Measurements from ENCODE around the gene WNT7B. TPM values are rescaled to one million over a fixed set of nuclear protein-coding genes. Genes with fewer than 3 reads are reported as not detected.

WNT7B gene
- total RNA-seq, 5 donors from 2014 or later (not counting 1 experiment from before 2014, with no cell fraction given) = 0.15 TPM; not detected in 4

- ATAC-seq (replicated peaks in 1 of 4) (no peak), DNase-seq (no peak)
- H3K4me3 ChIP-seq (ENCODE audit: control insufficient read depth in 1 of 2, extremely low read depth in 1 of 2, low read length in 1 of 2) = no peak overlapping the region
- WGBS (ENCODE audit: insufficient coverage) = 50% methylated on average over 2 of the region's 6 CpGs
- H3K27me3 ChIP-seq (replicated peaks in 1 of 2; ENCODE audit: control insufficient read depth in 2 of 2, extremely low read depth in 1 of 2, insufficient read depth in 2 of 2, low read length in 1 of 2) = peaks cover 0 to 64% of the 10 kb centered on the region in 2 experiments
- POLR2A ChIA-PET = no interaction called here
- CTCF ChIA-PET = no interaction called here
- Mint-ChIP-seq H3K27me3 (peaks cover 26 to 36% of the 10 kb centered on the region in 2 donors), H3K4me1 (no peaks in the 10 kb centered on the region), H3K36me3 (no peaks in the 10 kb centered on the region), H3K27ac (no peak overlapping the region), H3K4me3 (no peak overlapping the region), H3K9me3 (peaks cover 0 to 3% (median 0%) of the 10 kb centered on the region in 3 donors)
- H3K27ac ChIP-seq (ENCODE audit: low read length) = no peak overlapping the region
- no peaks in the 10 kb centered on the region for H3K4me1 ChIP-seq (ENCODE audit: control insufficient read depth in 1 of 2, extremely low read depth in 1 of 2, insufficient read depth in 2 of 2, low read length in 2 of 2)
- H3K36me3 ChIP-seq (ENCODE audit: control insufficient read depth in 2 of 2, extremely low read depth in 1 of 2, insufficient read depth in 1 of 2, low read length in 1 of 2) = no peaks in the 10 kb centered on the region
- H3K9me3 ChIP-seq = no peaks in the 10 kb centered on the region
Observed at GRCh38 chr22:45935573-45935972, 41.4 kb downstream of the WNT7B start.

GRCh38 chr22:45934659-45935341 is 42.2 kb downstream of the WNT7B start:
- CTCF ChIA-PET = no interaction called here
- 65% methylated on average over 27 of the region's 27 CpGs for WGBS (ENCODE audit: insufficient coverage)
- POLR2A ChIA-PET = no interaction called here

GRCh38 chr22:45934168-45934564 is 42.8 kb downstream of the WNT7B start:
- CTCF ChIA-PET = no interaction called here
- H3K36me3 ChIP-seq (ENCODE audit: control insufficient read depth in 2 of 2, extremely low read depth in 1 of 2, insufficient read depth in 1 of 2, low read length in 1 of 2) = no peaks in the 10 kb centered on the region

More at GRCh38 chr22:45934659-45935341, 42.2 kb downstream of the WNT7B start:
- Histone ChIP-seq H3K9me3 (no peaks in the 10 kb centered on the region), H3K27ac (ENCODE audit: low read length) (no peak overlapping the region), H3K4me3 (ENCODE audit: control insufficient read depth in 1 of 2, extremely low read depth in 1 of 2, low read length in 1 of 2) (no peak overlapping the region), H3K4me1 (ENCODE audit: control insufficient read depth in 1 of 2, extremely low read depth in 1 of 2, insufficient read depth in 2 of 2, low read length in 2 of 2) (no peaks in the 10 kb centered on the region), H3K36me3 (ENCODE audit: control insufficient read depth in 2 of 2, extremely low read depth in 1 of 2, insufficient read depth in 1 of 2, low read length in 1 of 2) (no peaks in the 10 kb centered on the region), H3K27me3 (replicated peaks in 1 of 2; ENCODE audit: control insufficient read depth in 2 of 2, extremely low read depth in 1 of 2, insufficient read depth in 2 of 2, low read length in 1 of 2) (peaks cover 0 to 71% of the 10 kb centered on the region in 2 experiments)
- H3K36me3 Mint-ChIP-seq = no peaks in the 10 kb centered on the region
- H3K9me3 Mint-ChIP-seq = peaks cover 0 to 3% (median 0%) of the 10 kb centered on the region in 3 donors
- DNase-seq = no peak
- H3K4me1 Mint-ChIP-seq = no peaks in the 10 kb centered on the region
- no peak overlapping the region for H3K4me3 Mint-ChIP-seq
- no peak for ATAC-seq (replicated peaks in 1 of 4)
- H3K27me3 Mint-ChIP-seq = peaks cover 27 to 40% of the 10 kb centered on the region in 2 donors
- H3K27ac Mint-ChIP-seq = no peak overlapping the region

GRCh38 chr22:45933506-45934167 is 43.3 kb downstream of the WNT7B start:
- no peaks in the 10 kb centered on the region for H3K36me3 ChIP-seq (ENCODE audit: control insufficient read depth in 2 of 2, extremely low read depth in 1 of 2, insufficient read depth in 1 of 2, low read length in 1 of 2)
- Mint-ChIP-seq H3K27me3 (peaks cover 31 to 44% of the 10 kb centered on the region in 2 donors), H3K4me1 (no peaks in the 10 kb centered on the region), H3K4me3 (no peak overlapping the region), H3K9me3 (peaks cover 0 to 3% (median 0%) of the 10 kb centered on the region in 3 donors), H3K27ac (no peak overlapping the region), H3K36me3 (no peaks in the 10 kb centered on the region)
- ChIA-PET CTCF (no interaction called here), POLR2A (no interaction called here)
- ATAC-seq (replicated peaks in 1 of 4) (no peak), DNase-seq (no peak)
- peaks cover 0 to 71% of the 10 kb centered on the region in 2 experiments for H3K27me3 ChIP-seq (replicated peaks in 1 of 2; ENCODE audit: control insufficient read depth in 2 of 2, extremely low read depth in 1 of 2, insufficient read depth in 2 of 2, low read length in 1 of 2)
- no peak overlapping the region for H3K4me3 ChIP-seq (ENCODE audit: control insufficient read depth in 1 of 2, extremely low read depth in 1 of 2, low read length in 1 of 2)
- H3K4me1 ChIP-seq (ENCODE audit: control insufficient read depth in 1 of 2, extremely low read depth in 1 of 2, insufficient read depth in 2 of 2, low read length in 2 of 2) = no peaks in the 10 kb centered on the region
- no peaks in the 10 kb centered on the region for H3K9me3 ChIP-seq
- WGBS (ENCODE audit: insufficient coverage) = 81% methylated on average over 18 of the region's 18 CpGs
- no peak overlapping the region for H3K27ac ChIP-seq (ENCODE audit: low read length)

More at GRCh38 chr22:45934168-45934564, 42.8 kb downstream of the WNT7B start:
- POLR2A ChIA-PET = no interaction called here
- no peak overlapping the region for H3K4me3 ChIP-seq (ENCODE audit: control insufficient read depth in 1 of 2, extremely low read depth in 1 of 2, low read length in 1 of 2)
- WGBS (ENCODE audit: insufficient coverage) = 82% methylated on average over 6 of the region's 6 CpGs
- no peaks in the 10 kb centered on the region for H3K4me1 Mint-ChIP-seq
- H3K36me3 Mint-ChIP-seq = no peaks in the 10 kb centered on the region
- ATAC-seq (replicated peaks in 1 of 4) (no peak), DNase-seq (no peak)
- no peak overlapping the region for H3K4me3 Mint-ChIP-seq
- no peaks in the 10 kb centered on the region for H3K4me1 ChIP-seq (ENCODE audit: control insufficient read depth in 1 of 2, extremely low read depth in 1 of 2, insufficient read depth in 2 of 2, low read length in 2 of 2)
- no peaks in the 10 kb centered on the region for H3K9me3 ChIP-seq
- peaks cover 0 to 71% of the 10 kb centered on the region in 2 experiments for H3K27me3 ChIP-seq (replicated peaks in 1 of 2; ENCODE audit: control insufficient read depth in 2 of 2, extremely low read depth in 1 of 2, insufficient read depth in 2 of 2, low read length in 1 of 2)
- peaks cover 0 to 3% (median 0%) of the 10 kb centered on the region in 3 donors for H3K9me3 Mint-ChIP-seq
- no peak overlapping the region for H3K27ac Mint-ChIP-seq
- H3K27me3 Mint-ChIP-seq = peaks cover 31 to 42% of the 10 kb centered on the region in 2 donors
- H3K27ac ChIP-seq (ENCODE audit: low read length) = no peak overlapping the region

GRCh38 chr22:45932071-45932470 is 44.9 kb downstream of the WNT7B start:
- Histone ChIP-seq H3K36me3 (ENCODE audit: control insufficient read depth in 2 of 2, extremely low read depth in 1 of 2, insufficient read depth in 1 of 2, low read length in 1 of 2) (no peaks in the 10 kb centered on the region), H3K27ac (ENCODE audit: low read length) (no peak overlapping the region), H3K4me1 (ENCODE audit: control insufficient read depth in 1 of 2, extremely low read depth in 1 of 2, insufficient read depth in 2 of 2, low read length in 2 of 2) (no peaks in the 10 kb centered on the region), H3K27me3 (replicated peaks in 1 of 2; ENCODE audit: control insufficient read depth in 2 of 2, extremely low read depth in 1 of 2, insufficient read depth in 2 of 2, low read length in 1 of 2) (peaks cover 0 to 66% of the 10 kb centered on the region in 2 experiments), H3K9me3 (no peaks in the 10 kb centered on the region), H3K4me3 (ENCODE audit: control insufficient read depth in 1 of 2, extremely low read depth in 1 of 2, low read length in 1 of 2) (no peak overlapping the region)
- DNase-seq (no peak), ATAC-seq (replicated peaks in 1 of 4) (no peak)
- H3K27me3 Mint-ChIP-seq = peaks cover 29 to 46% of the 10 kb centered on the region in 2 donors
- POLR2A ChIA-PET = no interaction called here
- CTCF ChIA-PET = no interaction called here
- H3K36me3 Mint-ChIP-seq = no peaks in the 10 kb centered on the region
- H3K27ac Mint-ChIP-seq = no peak overlapping the region
- no peaks in the 10 kb centered on the region for H3K9me3 Mint-ChIP-seq
- 71% methylated on average over 2 of the region's 6 CpGs for WGBS (ENCODE audit: insufficient coverage)
- no peak overlapping the region for H3K4me3 Mint-ChIP-seq
- H3K4me1 Mint-ChIP-seq = no peaks in the 10 kb centered on the region

- no peak overlapping the region for H3K27ac Mint-ChIP-seq
- POLR2A ChIA-PET = no interaction called here
- peaks cover 0 to 59% of the 10 kb centered on the region in 2 experiments for H3K27me3 ChIP-seq (replicated peaks in 1 of 2; ENCODE audit: control insufficient read depth in 2 of 2, extremely low read depth in 1 of 2, insufficient read depth in 2 of 2, low read length in 1 of 2)
- H3K4me1 ChIP-seq (ENCODE audit: control insufficient read depth in 1 of 2, extremely low read depth in 1 of 2, insufficient read depth in 2 of 2, low read length in 2 of 2) = no peaks in the 10 kb centered on the region
- H3K27ac ChIP-seq (ENCODE audit: low read length) = no peak overlapping the region
- CTCF ChIA-PET = no interaction called here
- 72% methylated on average over 34 of the region's 38 CpGs for WGBS (ENCODE audit: insufficient coverage)
- peaks cover 29 to 46% of the 10 kb centered on the region in 2 donors for H3K27me3 Mint-ChIP-seq
- H3K9me3 Mint-ChIP-seq = no peaks in the 10 kb centered on the region
- no peak overlapping the region for H3K4me3 ChIP-seq (ENCODE audit: control insufficient read depth in 1 of 2, extremely low read depth in 1 of 2, low read length in 1 of 2)
- H3K36me3 Mint-ChIP-seq = no peaks in the 10 kb centered on the region
- no peaks in the 10 kb centered on the region for H3K4me1 Mint-ChIP-seq
- H3K4me3 Mint-ChIP-seq = no peak overlapping the region
- H3K36me3 ChIP-seq (ENCODE audit: control insufficient read depth in 2 of 2, extremely low read depth in 1 of 2, insufficient read depth in 1 of 2, low read length in 1 of 2) = no peaks in the 10 kb centered on the region
- ATAC-seq (replicated peaks in 1 of 4) (no peak), DNase-seq (no peak)
- no peaks in the 10 kb centered on the region for H3K9me3 ChIP-seq
Observed at GRCh38 chr22:45931042-45931441, 45.9 kb downstream of the WNT7B start.
